ENCODE measurements around the gene SEZ6L2. TPM values are rescaled to one million over a fixed set of nuclear protein-coding genes. Genes with fewer than 3 reads are reported as not detected.

The SEZ6L2 gene
- total and polyA plus RNA-seq, 2 of the 8 experiments (the other 6 are each of a cell fraction or from before 2014, with no cell fraction given), result 43.5 to 47.7 TPM

DNA sequence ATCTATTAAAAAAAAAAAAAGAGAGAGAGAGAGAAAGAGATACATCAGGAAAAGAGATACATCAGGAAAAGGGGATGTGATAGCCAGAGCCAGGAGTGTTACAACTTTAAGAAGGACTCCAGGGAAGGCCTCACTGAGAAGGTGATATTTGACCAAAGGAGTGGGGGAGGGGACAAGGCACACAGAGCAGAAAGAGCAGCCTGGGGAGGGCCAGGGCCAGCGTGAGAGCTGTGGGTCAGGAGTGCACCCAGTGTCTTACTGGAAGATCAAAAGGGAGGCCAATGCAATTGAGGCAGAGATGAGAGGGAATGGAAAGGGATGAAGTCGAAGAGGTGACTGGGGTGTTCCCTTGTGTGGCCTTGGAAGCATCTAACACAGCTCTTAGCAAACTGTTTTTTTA, 8.6 kb upstream of the SEZ6L2 start:
- DNase-seq (ENCODE audit: low read depth in 1 of 2, low spot score in 2 of 2), result no peak
- no peak overlapping the region for H2AFZ ChIP-seq (ENCODE audit: low read length)
- H3K4me2 ChIP-seq (ENCODE audit: insufficient read depth in 1 of 2, low read depth in 2 of 2, low read length in 2 of 2), result no peak overlapping the region
- H3K9me3 ChIP-seq (ENCODE audit: insufficient read depth in 2 of 2, low read depth in 1 of 2, low read length in 1 of 2), result no peaks in the 10 kb centered on the region
- H3K79me1 ChIP-seq (ENCODE audit: low read depth, low read length), result no peaks in the 10 kb centered on the region
- H3K23ac ChIP-seq (ENCODE audit: insufficient read length), result no peak overlapping the region
- H3K23me2 ChIP-seq (ENCODE audit: low read depth, low read length), result no peaks in the 10 kb centered on the region
- H3K36me3 ChIP-seq (ENCODE audit: control insufficient read depth in 2 of 4, insufficient read depth in 4 of 4, low read length in 3 of 4), result peaks cover 0 to 4% (median 0%) of the 10 kb centered on the region in 4 experiments; a peak in 2 of 8 replicates
- ChIA-PET CTCF (ENCODE audit: partially characterized antibody) (interaction anchor here (0.7 to 2.7 kb wide), 6 partner anchors 9 to 139 kb away, joined by 3 to 12 read pairs (median 4); partner anchors contain the start of gene KCTD13), POLR2A (ENCODE audit: partially characterized antibody) (interaction anchor here (1.9 to 6.4 kb wide), 3 partner anchors 8 to 19 kb away, joined by 6 to 52 read pairs (median 7); partner anchors contain the start of genes ASPHD1 and SEZ6L2)
- no peak overlapping the region for H2BK120ac ChIP-seq (replicated peaks; ENCODE audit: low read depth, low read length)
- H4K20me1 ChIP-seq (replicated peaks in 1 of 2; ENCODE audit: control insufficient read depth in 1 of 2, insufficient read depth in 2 of 2, low read length in 2 of 2), result peaks cover 0 to 3% of the 10 kb centered on the region in 2 experiments
- no peak overlapping the region for H2BK5ac ChIP-seq (ENCODE audit: low read depth, low read length)
- H3K18ac ChIP-seq (ENCODE audit: extremely low read depth, low read length), result no peak overlapping the region
- H2BK15ac ChIP-seq (ENCODE audit: low read length), result no peak overlapping the region
- H3K79me2 ChIP-seq (ENCODE audit: control insufficient read depth in 1 of 2, insufficient read depth in 2 of 2, low read length in 2 of 2), result no peaks in the 10 kb centered on the region
- no peaks in the 10 kb centered on the region for H3K27me3 ChIP-seq (replicated peaks in 1 of 4; ENCODE audit: control insufficient read depth in 3 of 4, extremely low read depth in 1 of 4, insufficient read depth in 3 of 4, low read length in 3 of 4)
- H4K5ac ChIP-seq (ENCODE audit: insufficient read length, low read depth, low read length), result no peak overlapping the region
- no peak overlapping the region for H3K4me3 ChIP-seq (ENCODE audit: extremely low read depth in 1 of 4, insufficient read depth in 2 of 4, low read depth in 3 of 4, low read length in 4 of 4)
- H3K4ac ChIP-seq (replicated peaks; ENCODE audit: insufficient read length, low read depth, low read length), result no peak overlapping the region
- H3K9ac ChIP-seq (replicated peaks in 1 of 4; ENCODE audit: extremely low read depth in 1 of 4, low read depth in 3 of 4, low read length in 3 of 4), result no peak overlapping the region
- no peak overlapping the region for H2AK5ac ChIP-seq (ENCODE audit: low read depth, low read length)
- H4K8ac ChIP-seq (ENCODE audit: extremely low read depth, insufficient read depth, low read length), result no peak overlapping the region
- no peak overlapping the region for H3K27ac ChIP-seq (ENCODE audit: low read depth, low read length)
- H3K4me1 ChIP-seq (replicated peaks in 1 of 4; ENCODE audit: control insufficient read depth in 3 of 4, insufficient read depth in 4 of 4, low read length in 3 of 4), result peaks cover 0 to 6% (median 2%) of the 10 kb centered on the region in 4 experiments; a peak in 3 of 7 replicates
- no peak overlapping the region for H3K14ac ChIP-seq (ENCODE audit: insufficient read length)
- 70% methylated on average over 2 of the region's 2 CpGs; no CpG with 5 or more reads in 1 of the 2 experiments for WGBS, 2 experiments (ENCODE audit: extremely low coverage in 1 of 2, insufficient coverage in 1 of 2, insufficient read length in 1 of 2, insufficient replicate concordance in 2 of 2, low coverage in 1 of 2, low lambda C conversion rate in 2 of 2, missing lambda C conversion rate in 1 of 2)
- H3K56ac ChIP-seq (replicated peaks; ENCODE audit: insufficient read length, low read depth, low read length), result no peak overlapping the region
- no peak overlapping the region for H2BK20ac ChIP-seq (ENCODE audit: low read length)
- FAIRE-seq, result no peak
- no peak overlapping the region for H4K91ac ChIP-seq (replicated peaks; ENCODE audit: insufficient read length, low read length)
- TF ChIP-seq SIRT6 (IDR thresholded peaks at IDR 0.05; ENCODE audit: low read length), result no peak
- no peak for TF ChIP-seq KDM1A (IDR thresholded peaks at IDR 0.05; ENCODE audit: borderline replicate concordance, low read length)
- H2BK12ac ChIP-seq (ENCODE audit: low read depth, low read length), result no peak overlapping the region
